Mammary epithelial cell (primary cell): ENCODE data around the gene GAB1.

ENCODE experiments used
- CTCF ChIP-seq, 2 donors: IDR thresholded peaks in 1 of 2; conservative IDR thresholded peaks in 1 of 2; 2 replicates each; pipeline ENCODE4 v1.5.1; 2011 to 2012; ENCODE audit warnings: inconsistent platforms in 2 of 2, low read length in 2 of 2, mild to moderate bottlenecking in 2 of 2, control low read depth in 1 of 2, low read depth in 1 of 2; ENCODE audit not compliant: insufficient read depth in 1 of 2; ENCODE audit errors: extremely low read depth in 1 of 2
- EZH2 ChIP-seq: IDR thresholded peaks from 2 replicates; pipeline ENCODE4 v1.6.1; 2012; ENCODE audit warnings: low read length, inconsistent platforms, borderline replicate concordance

- no peak for TF ChIP-seq CTCF (conservative IDR thresholded peaks at IDR 0.05 in 1 of 2, IDR thresholded peaks at IDR 0.05 in 1 of 2; ENCODE audit: extremely low read depth in 1 of 2, insufficient read depth in 1 of 2, low read depth in 1 of 2, low read length in 2 of 2)
- no peak for TF ChIP-seq EZH2
Measured at GRCh38 chr4:143502231-143502630, 165.6 kb downstream of the GAB1 start.
